ENCODE results near the gene PRKAG3.

PRKAG3 gene

GRCh38 chr2:218831378-218831990 is at the start of gene PRKAG3:
Gene PRKAG3, minus strand, starts transcription at chr2:218831803.
- no peak for DNase-seq

GRCh38 chr2:218880859-218881594 is 49.4 kb upstream of the PRKAG3 start:
- no peak for DNase-seq

- no peak for DNase-seq
Observed at GRCh38 chr2:218880102-218880858, 48.7 kb upstream of the PRKAG3 start, which contains the start of gene WNT10A. Gene WNT10A, plus strand, starts transcription at chr2:218880852. Its CDS starts 144 bp downstream, at chr2:218880996.

GRCh38 chr2:218879776-218880101 is 48.1 kb upstream of the PRKAG3 start:
- DNase-seq: no peak

- no peak for DNase-seq
Observed at GRCh38 chr2:218878926-218879761, 47.5 kb upstream of the PRKAG3 start.

GRCh38 chr2:218878486-218878885 is 46.9 kb upstream of the PRKAG3 start:
- no peak for DNase-seq

- no peak for DNase-seq
Observed at GRCh38 chr2:218877891-218878290, 46.3 kb upstream of the PRKAG3 start.

- DNase-seq: no peak
Observed at GRCh38 chr2:218877331-218877730, 45.7 kb upstream of the PRKAG3 start.

- peak; percentile 80 for DNase-seq
Observed at GRCh38 chr2:218876562-218877219, 45.1 kb upstream of the PRKAG3 start.

- DNase-seq: peak; percentile 65
Observed at GRCh38 chr2:218875692-218876246, 44.2 kb upstream of the PRKAG3 start.

- DNase-seq: no peak
Observed at GRCh38 chr2:218873359-218874194, 42.0 kb upstream of the PRKAG3 start.

- DNase-seq: no peak
Observed at GRCh38 chr2:218872645-218873358, 41.2 kb upstream of the PRKAG3 start.

- DNase-seq: no peak
Observed at GRCh38 chr2:218871345-218872302, 40.0 kb upstream of the PRKAG3 start.

GRCh38 chr2:218870984-218871344 is 39.4 kb upstream of the PRKAG3 start:
- DNase-seq: no peak

GRCh38 chr2:218869064-218869463 is 37.5 kb upstream of the PRKAG3 start:
- no peak for DNase-seq

- no peak for DNase-seq
Observed at GRCh38 chr2:218867900-218868299, 36.3 kb upstream of the PRKAG3 start.

GRCh38 chr2:218865999-218866398 is 34.4 kb upstream of the PRKAG3 start:
- DNase-seq: no peak

GRCh38 chr2:218865396-218865795 is 33.8 kb upstream of the PRKAG3 start:
- DNase-seq: no peak

- no peak for DNase-seq
Observed at GRCh38 chr2:218863021-218863520, 31.5 kb upstream of the PRKAG3 start.

All from hematopoietic multipotent progenitor cell treated with erythropoietin and hydrocortisone succinate and interleukin-3 and kit ligand, for 6 days (in vitro differentiated cells).